Lung (tissue), 12 donors: ENCODE results near the gene SURF4. TPM values are rescaled to one million over a fixed set of nuclear protein-coding genes. Genes with fewer than 3 reads are reported as not detected.

Source experiments
- ATAC-seq: fragments of 200-7000 bp; cut with Tn5 transposase; one replicate; pipeline ENCODE4 v1.9.1; 2020; ENCODE audit warnings: moderate number of reproducible peaks; ENCODE audit not compliant: insufficient read depth, low FRiP score
- DNase-seq, 3 donors: peaks; one replicate each; pipeline ENCODE4 v3.0.0-alpha.2; 2013 to 2017
- H3K27ac ChIP-seq, 2 donors: one replicate each; pipeline ENCODE4 v1.5.1; 2013; ENCODE audit warnings: mild to moderate bottlenecking in 2 of 2, moderate library complexity in 2 of 2, control low read depth in 1 of 2, inconsistent platforms in 1 of 2, low read depth in 1 of 2, low read length in 1 of 2
- H3K27me3 ChIP-seq, 3 donors: one replicate each; pipeline ENCODE4 v1.5.1; 2013; ENCODE audit warnings: low read length in 2 of 3; ENCODE audit not compliant: control insufficient read depth in 3 of 3, insufficient read depth in 3 of 3
- H3K36me3 ChIP-seq, 4 donors: one replicate each; pipeline ENCODE4 v1.5.1; 2013; ENCODE audit warnings: low read length in 4 of 4, mild to moderate bottlenecking in 1 of 4, moderate library complexity in 1 of 4; ENCODE audit not compliant: control insufficient read depth in 4 of 4, insufficient read depth in 4 of 4
- H3K4me1 ChIP-seq, 5 donors: one replicate each; pipeline ENCODE4 v1.5.1; 2013; ENCODE audit warnings: low read length in 5 of 5, mild to moderate bottlenecking in 2 of 5, moderate library complexity in 1 of 5; ENCODE audit not compliant: control insufficient read depth in 5 of 5, insufficient read depth in 5 of 5
- H3K4me3 ChIP-seq: one replicate; pipeline ENCODE4 v1.5.1; 2013; ENCODE audit warnings: mild to moderate bottlenecking, control low read depth, moderate library complexity
- H3K9ac ChIP-seq, 2 donors: one replicate each; pipeline ENCODE4 v1.5.1; 2013; ENCODE audit warnings: low read length in 2 of 2, control low read depth in 1 of 2; ENCODE audit not compliant: insufficient read depth in 1 of 2
- H3K9me3 ChIP-seq, 4 donors: one replicate each; pipeline ENCODE4 v1.5.1; 2013; ENCODE audit warnings: low read length in 3 of 4, mild to moderate bottlenecking in 1 of 4, moderate library complexity in 1 of 4; ENCODE audit not compliant: control insufficient read depth in 4 of 4, insufficient read depth in 3 of 4
- CTCF ChIP-seq: IDR thresholded peaks from 2 replicates; pipeline ENCODE4 v1.5.1; 2012; ENCODE audit warnings: mild to moderate bottlenecking; ENCODE audit errors: control extremely low read depth, extremely low read depth
- WGBS, 2 donors: extraction: QIAGEN DNeasy Blood & Tissue Kit; methylation state at CpG; one replicate each; pipeline ENCODE4 v1.1.7; 2013; 5-methylcytosine and 5-hydroxymethylcytosine counted together
- polyA plus RNA-seq, 2 donors: library from polyadenylated mRNA; stranded (reverse); fragments of 200-250 nt; gene quantifications; one replicate each; pipeline ENCODE4 v1.2.1, GENCODE V29; 2013
- total RNA-seq, 2 donors: library from RNA; depleted of rRNA in 1 of 2; stranded (reverse); fragments of >200 nt in 1 of 2; gene quantifications; one replicate each; pipeline ENCODE4 v1.2.1, GENCODE V29; 2014 to 2021
- donor health status: control.
- donor health status: control.
- donor health status: Bipolar disorder and iron deficiency.
- donor health status: healthy.
- donor health status: DM: yes; HTN: yes; CAD: no.

SURF4 gene
- total and polyA plus RNA-seq, 4 donors, result 87.4 to 222 (median 174) TPM

- no peak overlapping the region for H3K9ac ChIP-seq
- no peak overlapping the region for H3K4me3 ChIP-seq
- no peaks in the 10 kb centered on the region for H3K9me3 ChIP-seq
- peaks cover 3 to 30% (median 9%) of the 10 kb centered on the region in 5 donors for H3K4me1 ChIP-seq
- H3K27me3 ChIP-seq, result no peaks in the 10 kb centered on the region
- 87 to 88% methylated on average over 13 of the region's 13 CpGs for WGBS, 2 donors
- H3K36me3 ChIP-seq, result peaks cover 16 to 60% (median 50%) of the 10 kb centered on the region in 4 donors
- H3K27ac ChIP-seq, result no peak overlapping the region
- ATAC-seq (no peak), DNase-seq (no peak)
- TF ChIP-seq CTCF, result no peak
Observed at GRCh38 chr9:133361507-133362092, 14.3 kb downstream of the SURF4 start.

GRCh38 chr9:133360400-133361393, 15.2 kb downstream of the SURF4 start:
- DNase-seq (no peak), ATAC-seq (no peak)
- H3K4me1 ChIP-seq, result peaks cover 3 to 31% (median 9%) of the 10 kb centered on the region in 5 donors
- H3K9ac ChIP-seq, result no peak overlapping the region
- no peak overlapping the region for H3K4me3 ChIP-seq
- WGBS, 2 donors, result 85 to 87% methylated on average over 21 of the region's 21 CpGs
- H3K9me3 ChIP-seq, result no peaks in the 10 kb centered on the region
- H3K36me3 ChIP-seq, result peaks cover 13 to 52% (median 42%) of the 10 kb centered on the region in 4 donors
- no peaks in the 10 kb centered on the region for H3K27me3 ChIP-seq
- no peak for TF ChIP-seq CTCF
- H3K27ac ChIP-seq, result peak overlapping the region in 1 of 2 donors; percentile 4

- 67 to 70% methylated on average over 20 of the region's 20 CpGs for WGBS, 2 donors
- no peaks in the 10 kb centered on the region for H3K27me3 ChIP-seq
- ATAC-seq (no peak), DNase-seq (peak in 2 of 3 donors; percentile 25 to 32)
- TF ChIP-seq CTCF, result no peak
- H3K9ac ChIP-seq, result no peak overlapping the region
- peaks cover 3 to 35% (median 9%) of the 10 kb centered on the region in 5 donors for H3K4me1 ChIP-seq
- no peak overlapping the region for H3K27ac ChIP-seq
- no peak overlapping the region for H3K4me3 ChIP-seq
- peaks cover 11 to 47% (median 33%) of the 10 kb centered on the region in 4 donors for H3K36me3 ChIP-seq
- no peaks in the 10 kb centered on the region for H3K9me3 ChIP-seq
Observed at GRCh38 chr9:133359399-133360175, 16.3 kb downstream of the SURF4 start.
